Measurements from ENCODE around the gene SNX27.
A peak's percentile ranks its signal among the peaks of the same experiment; 100 is the strongest.

Gene SNX27

GRCh38 chr1:151611832-151612500 is at the start of gene SNX27:
TSS of gene SNX27 (plus strand) at chr1:151612050. CDS start at chr1:151612202, 152 bp downstream.
- peak; percentile 69 to 71 for DNase-seq (ENCODE audit: low read depth in 1 of 2, low spot score in 1 of 2)

- DNase-seq (ENCODE audit: low read depth in 1 of 2, low spot score in 1 of 2) = no peak
Observed at GRCh38 chr1:151562661-151563060, 49.2 kb upstream of the SNX27 start.

- DNase-seq (ENCODE audit: low read depth in 1 of 2, low spot score in 1 of 2) = no peak
Observed at GRCh38 chr1:151563376-151563775, 48.5 kb upstream of the SNX27 start.

- DNase-seq (ENCODE audit: low read depth in 1 of 2, low spot score in 1 of 2) = no peak
Observed at GRCh38 chr1:151565502-151566189, 46.2 kb upstream of the SNX27 start.

GRCh38 chr1:151568626-151569088 is 43.2 kb upstream of the SNX27 start:
- DNase-seq (ENCODE audit: low read depth in 1 of 2, low spot score in 1 of 2) = no peak

- DNase-seq (ENCODE audit: low read depth in 1 of 2, low spot score in 1 of 2) = no peak
Observed at GRCh38 chr1:151570819-151571218, 41.0 kb upstream of the SNX27 start.

GRCh38 chr1:151574575-151575529 is 37.0 kb upstream of the SNX27 start:
- DNase-seq (ENCODE audit: low read depth in 1 of 2, low spot score in 1 of 2) = no peak

GRCh38 chr1:151577173-151577572 is 34.7 kb upstream of the SNX27 start:
- no peak for DNase-seq (ENCODE audit: low read depth in 1 of 2, low spot score in 1 of 2)

- no peak for DNase-seq (ENCODE audit: low read depth in 1 of 2, low spot score in 1 of 2)
Observed at GRCh38 chr1:151578941-151579340, 32.9 kb upstream of the SNX27 start.

- no peak for DNase-seq (ENCODE audit: low read depth in 1 of 2, low spot score in 1 of 2)
Observed at GRCh38 chr1:151579436-151580225, 32.2 kb upstream of the SNX27 start.

GRCh38 chr1:151581451-151581850 is 30.4 kb upstream of the SNX27 start:
- DNase-seq (ENCODE audit: low read depth in 1 of 2, low spot score in 1 of 2) = no peak

GRCh38 chr1:151581921-151582320 is 29.9 kb upstream of the SNX27 start:
- no peak for DNase-seq (ENCODE audit: low read depth in 1 of 2, low spot score in 1 of 2)

GRCh38 chr1:151583796-151584195 is 28.1 kb upstream of the SNX27 start:
- no peak for DNase-seq (ENCODE audit: low read depth in 1 of 2, low spot score in 1 of 2)

- no peak for DNase-seq (ENCODE audit: low read depth in 1 of 2, low spot score in 1 of 2)
Observed at GRCh38 chr1:151584278-151584677, 27.6 kb upstream of the SNX27 start.

GRCh38 chr1:151584780-151585179 is 27.1 kb upstream of the SNX27 start:
- DNase-seq (ENCODE audit: low read depth in 1 of 2, low spot score in 1 of 2) = no peak

GRCh38 chr1:151585622-151586021 is 26.2 kb upstream of the SNX27 start:
- DNase-seq (ENCODE audit: low read depth in 1 of 2, low spot score in 1 of 2) = no peak

GRCh38 chr1:151590961-151591360 is 20.9 kb upstream of the SNX27 start:
- DNase-seq (ENCODE audit: low read depth in 1 of 2, low spot score in 1 of 2) = no peak

GRCh38 chr1:151593730-151594129 is 18.1 kb upstream of the SNX27 start:
- no peak for DNase-seq (ENCODE audit: low read depth in 1 of 2, low spot score in 1 of 2)

GRCh38 chr1:151594143-151594625 is 17.7 kb upstream of the SNX27 start:
- peak; percentile 70 to 73 for DNase-seq (ENCODE audit: low read depth in 1 of 2, low spot score in 1 of 2)

GRCh38 chr1:151596166-151596953 is 15.5 kb upstream of the SNX27 start:
- DNase-seq (ENCODE audit: low read depth in 1 of 2, low spot score in 1 of 2) = no peak

Measured in stimulated activated CD4-positive, alpha-beta T cell treated with anti-CD3 and anti-CD28 coated beads, Interleukin-15, amount 100 ng/mL, for 1 hour (primary cell).